ENCODE results near the gene ABI3. TPM values are rescaled to one million over a fixed set of nuclear protein-coding genes. Genes with fewer than 3 reads are reported as not detected.

The ABI3 gene
- total RNA-seq, 1 experiment from 2014 or later, result not detected

DNA sequence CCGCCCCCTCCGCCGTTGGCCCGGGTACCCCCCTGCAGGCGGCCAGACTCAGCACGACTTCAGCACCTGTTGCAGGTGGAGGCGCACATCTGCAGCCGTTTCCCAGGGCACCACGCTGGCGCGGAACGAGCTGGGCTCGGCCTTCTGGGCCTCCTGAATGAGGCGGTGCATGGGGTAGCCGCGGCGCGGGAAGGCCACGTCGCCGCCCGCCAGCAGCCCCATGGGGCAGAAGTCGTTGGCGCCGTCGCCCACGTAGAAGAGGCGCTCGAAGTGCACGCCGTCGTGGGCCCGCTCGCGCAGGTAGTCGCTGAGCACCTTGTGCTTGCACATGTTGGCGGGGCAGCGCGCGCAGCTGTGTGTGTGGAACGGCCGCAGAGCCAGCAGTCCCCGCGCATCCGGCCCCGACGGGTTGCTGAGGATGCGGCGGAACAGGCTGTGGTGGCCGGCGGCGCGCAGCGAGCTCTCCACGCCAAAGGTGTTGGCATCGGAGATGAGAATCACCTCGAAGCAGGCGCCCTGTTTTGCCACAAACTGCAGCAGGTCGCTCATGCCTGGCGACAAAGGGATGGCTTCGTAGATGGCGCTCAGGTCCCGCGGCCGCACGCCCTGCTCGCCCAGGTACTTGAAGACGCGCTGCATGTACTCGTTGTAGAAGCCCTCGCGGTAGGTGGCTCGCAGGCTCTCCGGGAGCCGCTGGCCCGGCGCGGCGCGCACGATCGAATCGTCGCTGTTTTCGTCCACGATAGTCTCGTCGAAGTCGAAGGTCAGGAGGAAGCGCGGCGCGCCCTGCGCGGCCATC is 13.9 kb downstream of the ABI3 start:
- peak overlapping the region; percentile 55 for H3K4me2 ChIP-seq (ENCODE audit: low read length)
- TF ChIP-seq EZH2phosphoT487 (IDR thresholded peaks at IDR 0.05; ENCODE audit: borderline replicate concordance, low read length) (no peak), EZH2 (IDR thresholded peaks at IDR 0.05; ENCODE audit: low read length, unreplicated experiment) (peak; percentile 73)
- TF ChIP-seq, protein P1, sequence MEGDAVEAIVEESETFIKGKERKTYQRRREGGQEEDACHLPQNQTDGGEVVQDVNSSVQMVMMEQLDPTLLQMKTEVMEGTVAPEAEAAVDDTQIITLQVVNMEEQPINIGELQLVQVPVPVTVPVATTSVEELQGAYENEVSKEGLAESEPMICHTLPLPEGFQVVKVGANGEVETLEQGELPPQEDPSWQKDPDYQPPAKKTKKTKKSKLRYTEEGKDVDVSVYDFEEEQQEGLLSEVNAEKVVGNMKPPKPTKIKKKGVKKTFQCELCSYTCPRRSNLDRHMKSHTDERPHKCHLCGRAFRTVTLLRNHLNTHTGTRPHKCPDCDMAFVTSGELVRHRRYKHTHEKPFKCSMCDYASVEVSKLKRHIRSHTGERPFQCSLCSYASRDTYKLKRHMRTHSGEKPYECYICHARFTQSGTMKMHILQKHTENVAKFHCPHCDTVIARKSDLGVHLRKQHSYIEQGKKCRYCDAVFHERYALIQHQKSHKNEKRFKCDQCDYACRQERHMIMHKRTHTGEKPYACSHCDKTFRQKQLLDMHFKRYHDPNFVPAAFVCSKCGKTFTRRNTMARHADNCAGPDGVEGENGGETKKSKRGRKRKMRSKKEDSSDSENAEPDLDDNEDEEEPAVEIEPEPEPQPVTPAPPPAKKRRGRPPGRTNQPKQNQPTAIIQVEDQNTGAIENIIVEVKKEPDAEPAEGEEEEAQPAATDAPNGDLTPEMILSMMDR (conservative IDR thresholded peaks at IDR 0.05; ENCODE audit: low read depth, low read length), result no peak
- H3K9me3 ChIP-seq (ENCODE audit: low read length), result no peaks in the 10 kb centered on the region
- H3K4me3 ChIP-seq (ENCODE audit: low read length), result peak overlapping the region; percentile 36; the same call in 1 of the 2 replicates
- no peak overlapping the region for H3K27ac ChIP-seq (ENCODE audit: low read length)
- ATAC-seq (no peak), DNase-seq (no peak)
- POLR2A ChIA-PET (ENCODE audit: unreplicated experiment), result no interaction called here
- H3F3A ChIP-seq (ENCODE audit: low read length, unreplicated experiment), result no peaks in the 10 kb centered on the region
- peaks cover 24% of the 10 kb centered on the region for H3K27me3 ChIP-seq (ENCODE audit: low read length)
- no peaks in the 10 kb centered on the region for H3K79me2 ChIP-seq (ENCODE audit: low read length)
- CTCF ChIA-PET, result no interaction called here
- no peak overlapping the region for H3K9ac ChIP-seq (ENCODE audit: low read length)
- no peaks in the 10 kb centered on the region for H3K9me2 ChIP-seq (replicated peaks; ENCODE audit: low read length)
- BruUV-seq (replicated peaks), result no TSS peak
- no peaks in the 10 kb centered on the region for H3K36me3 ChIP-seq (ENCODE audit: low read depth, low read length)
- peaks cover 4% of the 10 kb centered on the region; the same call in 1 of the 2 replicates for H3K4me1 ChIP-seq (ENCODE audit: insufficient read depth, low read length)
- no peaks in the 10 kb centered on the region for H4K20me1 ChIP-seq (ENCODE audit: low read length)
- intact Hi-C loops (cut with micrococcal nuclease), result no loop called here
- no peak overlapping the region for H2AFZ ChIP-seq (ENCODE audit: low read length)

DNA sequence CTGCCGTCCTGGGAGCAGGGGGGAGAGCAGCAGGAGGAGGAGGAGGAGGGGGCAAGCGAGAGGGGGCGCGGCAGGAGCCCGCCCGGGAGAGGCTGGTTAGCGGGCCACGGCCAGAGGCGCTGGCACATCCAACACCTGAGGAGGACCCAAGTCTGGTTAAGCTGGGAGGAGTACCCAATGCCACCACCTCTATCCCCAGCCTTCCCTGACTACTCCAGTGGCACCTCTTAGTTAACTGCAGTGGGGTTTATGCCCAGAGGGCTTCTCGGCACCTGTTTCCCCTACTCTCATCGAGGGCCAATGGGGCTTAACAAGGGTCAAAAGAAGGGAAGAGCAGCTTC is 14.5 kb downstream of the ABI3 start:
- CTCF ChIA-PET, result no interaction called here
- Histone ChIP-seq H3K27me3 (ENCODE audit: low read length) (peaks cover 24% of the 10 kb centered on the region), H4K20me1 (ENCODE audit: low read length) (no peaks in the 10 kb centered on the region), H3K4me1 (ENCODE audit: insufficient read depth, low read length) (peaks cover 4% of the 10 kb centered on the region; the same call in 1 of the 2 replicates), H3K4me3 (ENCODE audit: low read length) (no peak overlapping the region), H3F3A (ENCODE audit: low read length, unreplicated experiment) (no peaks in the 10 kb centered on the region), H3K79me2 (ENCODE audit: low read length) (no peaks in the 10 kb centered on the region), H3K9ac (ENCODE audit: low read length) (no peak overlapping the region), H3K9me3 (ENCODE audit: low read length) (no peaks in the 10 kb centered on the region), H3K27ac (ENCODE audit: low read length) (no peak overlapping the region), H3K36me3 (ENCODE audit: low read depth, low read length) (no peaks in the 10 kb centered on the region), H2AFZ (ENCODE audit: low read length) (no peak overlapping the region), H3K9me2 (replicated peaks; ENCODE audit: low read length) (no peaks in the 10 kb centered on the region), H3K4me2 (ENCODE audit: low read length) (no peak overlapping the region)
- POLR2A ChIA-PET (ENCODE audit: unreplicated experiment), result no interaction called here
- intact Hi-C loops (cut with micrococcal nuclease), result no loop called here
- ATAC-seq (no peak), DNase-seq (no peak)
- BruUV-seq (replicated peaks), result no TSS peak
- TF ChIP-seq EZH2phosphoT487 (IDR thresholded peaks at IDR 0.05; ENCODE audit: borderline replicate concordance, low read length) (no peak), EZH2 (IDR thresholded peaks at IDR 0.05; ENCODE audit: low read length, unreplicated experiment) (no peak)
- TF ChIP-seq, protein P1 (conservative IDR thresholded peaks at IDR 0.05; ENCODE audit: low read depth, low read length), result no peak

All from PC-3 (cell line).